MM.1S (cell line): ENCODE data around the gene NLRP6.
"Not testable (repeated sequence)": the region's sequence is repeated elsewhere in the genome, so short reads cannot be mapped to it uniquely, and the experiment has no call there.

Experiments used
- DNase-seq: peaks from one replicate; pipeline ENCODE4 v3.0.0-alpha.2; 2015
- H2AFZ ChIP-seq: fragments of 300-600 bp; sonication (generic); 2 replicates; pipeline ENCODE4 v1.6.0; 2016; ENCODE audit warnings: antibody characterized with exemption, low read length
- H3F3A ChIP-seq: fragments of 300-600 bp; sonication (generic); 2 replicates; pipeline ENCODE4 v1.6.1; 2016; ENCODE audit warnings: mild to moderate bottlenecking, antibody characterized with exemption, low read length, moderate library complexity, mixed read lengths; ENCODE audit not compliant: insufficient read depth
- H3K27ac ChIP-seq: fragments of 300-600 bp; sonication (generic); 2 replicates; pipeline ENCODE4 v1.5.1; 2016; ENCODE audit warnings: mild to moderate bottlenecking, low read length
- H3K27me3 ChIP-seq: fragments of 300-600 bp; sonication (generic); replicated peaks from 2 replicates; pipeline ENCODE4 v1.6.0; 2016; ENCODE audit warnings: low read length; ENCODE audit not compliant: insufficient read depth
- H3K36me3 ChIP-seq: fragments of 300-600 bp; sonication (generic); replicated peaks from 2 replicates; pipeline ENCODE4 v1.6.1; 2016; ENCODE audit warnings: mild to moderate bottlenecking, low read length, mixed read lengths; ENCODE audit not compliant: insufficient read depth
- H3K4me1 ChIP-seq: fragments of 300-600 bp; sonication (generic); 2 replicates; pipeline ENCODE4 v1.6.1; 2016; ENCODE audit warnings: low read length, mixed read lengths
- H3K4me2 ChIP-seq: fragments of 300-600 bp; sonication (generic); 2 replicates; pipeline ENCODE4 v1.6.0; 2016; ENCODE audit warnings: low read depth, low read length
- H3K4me3 ChIP-seq: fragments of 300-600 bp; sonication (generic); 2 replicates; pipeline ENCODE4 v1.5.1; 2016; ENCODE audit warnings: low read length, mixed read lengths
- H3K79me2 ChIP-seq: fragments of 300-600 bp; sonication (generic); 2 replicates; pipeline ENCODE4 v1.6.1; 2016; ENCODE audit warnings: mixed run types, low read length, mixed read lengths
- H3K9ac ChIP-seq: fragments of 300-600 bp; sonication (generic); 2 replicates; pipeline ENCODE4 v1.6.1; 2016; ENCODE audit warnings: low read length, mixed read lengths
- H3K9me2 ChIP-seq: fragments of 300-600 bp; sonication (generic); replicated peaks from 2 replicates; pipeline ENCODE4 v1.6.1; 2016; ENCODE audit warnings: mild to moderate bottlenecking, low read length, mixed read lengths; ENCODE audit not compliant: insufficient read depth
- H3K9me3 ChIP-seq: fragments of 300-600 bp; sonication (generic); replicated peaks from 2 replicates; pipeline ENCODE4 v1.6.1; 2016; ENCODE audit warnings: mild to moderate bottlenecking, low read length, mixed read lengths; ENCODE audit not compliant: insufficient read depth
- H4K20me1 ChIP-seq: fragments of 300-600 bp; sonication (generic); 2 replicates; pipeline ENCODE4 v1.6.1; 2016; ENCODE audit warnings: mild to moderate bottlenecking, low read length, moderate library complexity, mixed read lengths; ENCODE audit not compliant: insufficient read depth
- CTCF ChIP-seq: fragments of 300-600 bp; sonication (generic); IDR thresholded peaks from 2 replicates; pipeline ENCODE4 v1.5.1; 2016; ENCODE audit warnings: antibody characterized with exemption, low read length, mixed read lengths
- EZH2 ChIP-seq: fragments of 300-600 bp; sonication (generic); optimal IDR thresholded peaks from 2 replicates; pipeline ENCODE3; 2017; ENCODE audit warnings: low read depth, mild to moderate bottlenecking, antibody characterized with exemption, low read length, mixed read lengths
- EZH2phosphoT487 ChIP-seq: fragments of 300-600 bp; sonication (generic); IDR thresholded peaks from 2 replicates; pipeline ENCODE4 v1.6.1; 2018; ENCODE audit warnings: antibody characterized with exemption, low read length

Gene NLRP6

GRCh38 chr11:284105-285020 is 6.2 kb downstream of the NLRP6 start:
- no peak overlapping the region for H2AFZ ChIP-seq
- H3F3A ChIP-seq, result no peaks in the 10 kb centered on the region
- no peak overlapping the region for H3K4me3 ChIP-seq
- H3K9me2 ChIP-seq, result no peaks in the 10 kb centered on the region
- H3K79me2 ChIP-seq, result no peaks in the 10 kb centered on the region
- TF ChIP-seq EZH2 (no peak), EZH2phosphoT487 (no peak), CTCF (no peak)
- no peaks in the 10 kb centered on the region for H3K36me3 ChIP-seq
- no peaks in the 10 kb centered on the region for H3K4me1 ChIP-seq
- no peak for DNase-seq
- no peaks in the 10 kb centered on the region for H3K9me3 ChIP-seq
- H3K27ac ChIP-seq, result no peak overlapping the region
- no peaks in the 10 kb centered on the region for H4K20me1 ChIP-seq
- no peak overlapping the region for H3K4me2 ChIP-seq
- H3K9ac ChIP-seq, result no peak overlapping the region
- peaks cover 45% of the 10 kb centered on the region for H3K27me3 ChIP-seq

GRCh38 chr11:285021-285893 is 7.0 kb downstream of the NLRP6 start:
- H3K9me2 ChIP-seq, result no peaks in the 10 kb centered on the region
- no peak overlapping the region for H3K4me3 ChIP-seq
- no peak overlapping the region for H3K27ac ChIP-seq
- no peak overlapping the region for H3K9ac ChIP-seq
- H3K36me3 ChIP-seq, result no peaks in the 10 kb centered on the region
- TF ChIP-seq EZH2 (no peak), CTCF (no peak), EZH2phosphoT487 (no peak)
- no peaks in the 10 kb centered on the region for H4K20me1 ChIP-seq
- H3K79me2 ChIP-seq, result no peaks in the 10 kb centered on the region
- no peak overlapping the region for H2AFZ ChIP-seq
- DNase-seq, result no peak
- H3K27me3 ChIP-seq, result peaks cover 45% of the 10 kb centered on the region
- no peak overlapping the region for H3K4me2 ChIP-seq
- no peaks in the 10 kb centered on the region for H3F3A ChIP-seq
- no peaks in the 10 kb centered on the region for H3K4me1 ChIP-seq
- no peaks in the 10 kb centered on the region for H3K9me3 ChIP-seq

- H3K9me3 ChIP-seq, result no peaks in the 10 kb centered on the region
- H3K4me2 ChIP-seq, result no peak overlapping the region
- H3K79me2 ChIP-seq, result no peaks in the 10 kb centered on the region
Observed at GRCh38 chr11:285894-286220, 7.7 kb downstream of the NLRP6 start.

GRCh38 chr11:286977-287820 is 9.0 kb downstream of the NLRP6 start:
- H2AFZ ChIP-seq, H3K27ac ChIP-seq, H3K4me3 ChIP-seq, H3F3A ChIP-seq, H3K9ac ChIP-seq, DNase-seq, H3K4me2 ChIP-seq, H4K20me1 ChIP-seq, H3K9me3 ChIP-seq, H3K4me1 ChIP-seq, H3K79me2 ChIP-seq, H3K9me2 ChIP-seq, H3K36me3 ChIP-seq: not testable (repeated sequence)
- H3K27me3 ChIP-seq, result peaks cover 29% of the 10 kb centered on the region

More at GRCh38 chr11:285894-286220, 7.7 kb downstream of the NLRP6 start:
- no peaks in the 10 kb centered on the region for H3F3A ChIP-seq
- no peak overlapping the region for H3K27ac ChIP-seq
- TF ChIP-seq EZH2phosphoT487, result no peak
- TF ChIP-seq CTCF, result no peak
- no peak for TF ChIP-seq EZH2
- no peaks in the 10 kb centered on the region for H4K20me1 ChIP-seq
- no peak overlapping the region for H3K4me3 ChIP-seq
- H3K4me1 ChIP-seq, result no peaks in the 10 kb centered on the region
- H3K9ac ChIP-seq, result no peak overlapping the region
- peaks cover 42% of the 10 kb centered on the region for H3K27me3 ChIP-seq
- H3K36me3 ChIP-seq, result no peaks in the 10 kb centered on the region
- H2AFZ ChIP-seq, result no peak overlapping the region
- H3K9me2 ChIP-seq, result no peaks in the 10 kb centered on the region
- no peak for DNase-seq
